Daoy (cell line): ENCODE data around the gene SYT12. TPM values are rescaled to one million over a fixed set of nuclear protein-coding genes. Genes with fewer than 3 reads are reported as not detected.

Experiments
- DNase-seq: peaks from one replicate; pipeline ENCODE4 v3.0.0-alpha.2; 2015; ENCODE audit warnings: low read depth
- total RNA-seq: library from RNA; depleted of rRNA; stranded (reverse); fragments of >200 nt; shearing (Covaris generic); gene quantifications from 2 replicates; pipeline ENCODE4 v1.2.3, GENCODE V29; 2014; rRNA removed

The SYT12 gene
- total RNA-seq, 1 experiment from 2014 or later, result 1.1 TPM

GRCh38 chr11:67099831-67100324 is 76.9 kb downstream of the SYT12 start:
- no peak for DNase-seq

Other genes with a start within 250 kb of the SYT12 start
- 21.3 and 24.2 TPM in 2 replicates for gene RCE1, start 179.7 kb upstream of the SYT12 start, total RNA-seq
- 21.5 and 23.9 TPM in 2 replicates for gene LRFN4, start 166.1 kb upstream of the SYT12 start, total RNA-seq
- 15.2 and 28.4 TPM in 2 replicates for gene PC, start 64.8 kb upstream of the SYT12 start, total RNA-seq
- gene C11orf86, start 47.8 kb upstream of the SYT12 start, total RNA-seq, result not detected in 2 replicates
- not detected in 2 replicates for gene RHOD, start 33.7 kb downstream of the SYT12 start, total RNA-seq
- 24.6 and 31.8 TPM in 2 replicates for gene KDM2A, start 96.1 kb downstream of the SYT12 start, total RNA-seq
- gene GRK2, start 243.3 kb downstream of the SYT12 start, total RNA-seq, result 27.5 and 54.1 TPM in 2 replicates